GM13976 (cell line): Measurements from ENCODE around the gene MYO9A.

Experiments
- DNase-seq: peaks from one replicate; pipeline ENCODE4 v3.0.0; 2012; ENCODE audit warnings: low spot score
- in situ Hi-C: fragments of 300-500 bp; cut with MboI; formaldehyde crosslinking; loops from one replicate; pipeline ENCODE4 v1.12.0; 2022; ENCODE audit warnings: low sequenced_read_pairs, mixed read lengths, inconsistent platforms; ENCODE audit not compliant: unreplicated experiment
- TF ChIP-seq, protein P1 (sequence below): IDR thresholded peaks from 2 replicates; pipeline ENCODE4 v1.5.1; 2012; ENCODE audit warnings: borderline replicate concordance, mild to moderate bottlenecking; ENCODE audit not compliant: insufficient read depth; ENCODE audit errors: extremely low read depth, missing control alignments, control extremely low read depth

The MYO9A gene

DNA sequence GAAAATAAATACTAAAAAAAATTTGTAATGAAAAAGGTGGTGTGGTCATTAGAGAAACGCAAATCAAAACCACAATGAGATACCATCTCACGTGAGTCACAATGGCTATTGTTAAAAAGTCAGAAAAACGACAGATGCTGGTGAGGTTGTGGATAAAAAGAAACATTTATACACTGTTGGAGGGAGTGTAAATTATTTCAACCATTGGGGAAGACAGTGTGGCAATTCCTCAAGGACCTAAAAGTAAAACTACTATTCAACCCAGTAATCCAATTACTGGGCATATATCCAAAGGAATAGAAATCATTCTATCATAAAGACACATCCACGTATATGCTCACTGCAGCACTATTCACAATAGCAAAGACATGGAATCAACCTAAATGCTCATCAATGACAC lies 120.3 kb downstream of the MYO9A start:
- no peak for DNase-seq
- TF ChIP-seq, protein P1, sequence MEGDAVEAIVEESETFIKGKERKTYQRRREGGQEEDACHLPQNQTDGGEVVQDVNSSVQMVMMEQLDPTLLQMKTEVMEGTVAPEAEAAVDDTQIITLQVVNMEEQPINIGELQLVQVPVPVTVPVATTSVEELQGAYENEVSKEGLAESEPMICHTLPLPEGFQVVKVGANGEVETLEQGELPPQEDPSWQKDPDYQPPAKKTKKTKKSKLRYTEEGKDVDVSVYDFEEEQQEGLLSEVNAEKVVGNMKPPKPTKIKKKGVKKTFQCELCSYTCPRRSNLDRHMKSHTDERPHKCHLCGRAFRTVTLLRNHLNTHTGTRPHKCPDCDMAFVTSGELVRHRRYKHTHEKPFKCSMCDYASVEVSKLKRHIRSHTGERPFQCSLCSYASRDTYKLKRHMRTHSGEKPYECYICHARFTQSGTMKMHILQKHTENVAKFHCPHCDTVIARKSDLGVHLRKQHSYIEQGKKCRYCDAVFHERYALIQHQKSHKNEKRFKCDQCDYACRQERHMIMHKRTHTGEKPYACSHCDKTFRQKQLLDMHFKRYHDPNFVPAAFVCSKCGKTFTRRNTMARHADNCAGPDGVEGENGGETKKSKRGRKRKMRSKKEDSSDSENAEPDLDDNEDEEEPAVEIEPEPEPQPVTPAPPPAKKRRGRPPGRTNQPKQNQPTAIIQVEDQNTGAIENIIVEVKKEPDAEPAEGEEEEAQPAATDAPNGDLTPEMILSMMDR: no peak
- in situ Hi-C loops: no loop called here

DNA sequence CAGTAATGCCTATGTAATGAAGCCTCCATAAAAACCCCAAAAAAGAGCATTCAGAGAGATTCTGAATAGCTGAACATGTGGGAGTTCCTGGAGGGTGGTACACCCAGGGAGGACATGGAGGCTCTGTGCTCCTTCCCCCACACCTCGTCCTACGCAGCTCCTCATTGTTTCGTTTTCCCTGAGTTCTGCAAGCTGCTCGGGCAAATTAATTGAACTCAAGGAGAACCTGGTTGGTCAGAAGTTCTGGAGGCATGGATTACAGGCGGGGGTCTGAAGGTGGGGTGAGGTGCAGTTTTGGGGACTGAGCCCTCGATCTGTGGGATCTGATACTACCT lies 142.2 kb downstream of the MYO9A start:
- in situ Hi-C loops: no loop called here
- no peak for DNase-seq
- TF ChIP-seq, protein P1: no peak

DNA sequence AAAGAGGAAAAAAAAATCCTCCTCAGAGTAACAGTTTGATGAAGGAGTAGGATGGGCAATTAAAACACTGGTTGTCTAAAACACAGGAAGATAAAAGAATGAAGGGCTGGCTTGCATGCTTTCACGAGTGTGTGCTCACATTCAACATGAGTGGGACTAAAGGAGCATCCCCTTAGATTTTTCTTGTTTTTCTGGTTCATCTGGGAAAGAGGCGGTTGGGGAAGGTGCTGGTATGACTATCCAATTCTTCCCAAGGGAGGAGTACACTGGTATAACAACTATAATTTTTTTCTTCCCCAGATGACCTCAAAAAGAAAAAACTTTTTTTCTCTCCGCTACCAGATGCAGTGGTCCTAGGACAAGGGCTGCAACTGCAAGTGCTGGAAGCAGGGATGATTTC lies 143.7 kb downstream of the MYO9A start:
- TF ChIP-seq, protein P1: no peak
- DNase-seq: no peak
- in situ Hi-C loops: no loop called here

DNA sequence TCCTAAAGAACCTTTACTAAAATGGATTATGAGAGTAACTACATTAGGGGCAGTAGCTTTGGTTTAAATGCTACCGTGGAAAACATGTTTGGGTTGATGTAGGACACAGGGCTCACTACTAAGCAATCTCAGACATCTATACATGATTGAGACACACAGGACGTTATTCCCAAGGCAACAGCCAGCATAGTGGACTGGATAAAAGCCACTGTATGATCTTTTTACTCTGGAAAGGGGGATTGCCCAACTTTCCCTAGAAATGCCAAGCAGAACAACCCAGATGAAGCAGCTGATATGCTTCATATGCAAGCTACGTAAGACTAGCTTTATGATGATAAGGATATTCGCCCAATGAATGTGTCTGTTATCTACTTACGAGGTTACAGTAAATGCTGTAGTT lies 144.6 kb downstream of the MYO9A start:
- no peak for DNase-seq
- TF ChIP-seq, protein P1: no peak
- in situ Hi-C loops: no loop called here

DNA sequence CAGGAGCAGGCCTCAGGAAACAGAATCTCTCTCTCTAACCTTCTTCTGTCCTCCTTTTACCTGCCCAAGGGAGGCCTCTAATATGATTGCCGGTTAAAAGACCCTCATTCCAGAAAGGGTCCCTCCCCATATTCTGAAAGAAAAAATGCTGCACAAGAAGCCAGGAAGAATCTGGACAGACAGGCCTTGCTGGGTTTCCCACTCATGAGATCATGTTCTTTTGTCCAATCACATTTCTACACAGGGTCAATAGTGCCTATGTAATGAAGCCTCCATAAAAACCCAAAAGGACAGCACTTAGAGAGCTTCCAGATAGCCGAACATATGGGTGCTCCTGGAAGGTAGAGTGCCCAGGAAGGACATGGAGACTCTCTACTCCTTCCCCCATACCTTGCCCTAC lies 146.0 kb downstream of the MYO9A start:
- DNase-seq: no peak
- in situ Hi-C loops: no loop called here
- TF ChIP-seq, protein P1: no peak

DNA sequence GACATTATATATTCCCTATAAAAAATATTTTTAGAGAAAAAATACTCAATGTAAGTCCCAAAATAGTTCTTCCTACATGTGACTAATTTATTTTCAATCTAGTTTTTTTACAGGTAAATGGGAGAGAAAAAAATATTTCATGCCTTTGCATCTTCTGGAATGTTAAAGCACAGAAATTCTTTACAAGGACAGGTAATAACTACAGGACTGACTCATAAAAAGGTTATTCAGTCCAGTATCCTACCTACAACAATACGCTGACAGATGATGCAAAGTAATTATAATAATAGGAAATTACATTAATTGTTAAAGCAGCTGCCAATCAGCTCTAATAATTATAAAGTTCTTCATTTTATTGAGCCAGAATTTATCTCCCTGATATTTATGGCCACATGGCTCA lies 147.5 kb downstream of the MYO9A start:
- in situ Hi-C loops: no loop called here
- TF ChIP-seq, protein P1: no peak
- no peak for DNase-seq

DNA sequence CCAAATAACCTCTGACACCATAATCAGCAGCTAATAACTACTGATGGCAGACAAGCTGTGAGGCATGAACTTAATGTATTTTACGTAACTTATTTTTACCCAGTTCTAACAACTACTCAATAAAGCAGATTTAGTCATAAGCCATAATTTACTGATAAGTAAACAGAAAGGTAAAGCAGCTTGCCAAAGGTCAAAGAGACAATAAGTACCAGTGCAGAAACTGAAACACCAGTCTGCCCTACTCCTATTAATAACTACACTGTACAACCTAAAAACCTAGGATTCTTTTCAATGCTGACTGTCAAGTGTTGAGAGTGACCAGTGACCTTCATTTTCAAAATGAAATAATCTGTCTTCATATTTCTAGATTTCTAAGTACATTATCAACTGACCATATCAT lies 155.4 kb downstream of the MYO9A start:
- no peak for DNase-seq
- in situ Hi-C loops: no loop called here
- TF ChIP-seq, protein P1: no peak
